Cardiac muscle cell (in vitro differentiated cells and primary cell): Measurements from ENCODE around the gene EAF1. TPM values are rescaled to one million over a fixed set of nuclear protein-coding genes. Genes with fewer than 3 reads are reported as not detected.
"Not testable (repeated sequence)": the region's sequence is repeated elsewhere in the genome, so short reads cannot be mapped to it uniquely, and the experiment has no call there.

Experiments
- DNase-seq, 2 donors: peaks; one replicate each; pipeline versions ENCODE4 v3.0.0 to v3.0.0-alpha.2; 2010 to 2017; ENCODE audit warnings: low read depth in 1 of 2, low spot score in 1 of 2
- H3K27ac ChIP-seq: fragments of 200-600 bp; sonication (generic); 2 replicates; pipeline ENCODE4 v1.5.1; 2016
- H3K27me3 ChIP-seq: fragments of 200-600 bp; sonication (generic); 2 replicates; pipeline ENCODE4 v1.6.0; 2016; ENCODE audit warnings: control low read depth
- H3K36me3 ChIP-seq: fragments of 200-600 bp; sonication (generic); 2 replicates; pipeline ENCODE4 v1.5.1; 2016; ENCODE audit warnings: control low read depth
- H3K4me1 ChIP-seq: fragments of 200-600 bp; sonication (generic); 2 replicates; pipeline ENCODE4 v1.8.1; 2017; ENCODE audit warnings: low read depth, mild to moderate bottlenecking, mixed run types
- H3K4me3 ChIP-seq: fragments of 200-600 bp; sonication (generic); 2 replicates; pipeline ENCODE4 v1.5.1; 2016; ENCODE audit warnings: mild to moderate bottlenecking
- H3K9me3 ChIP-seq: fragments of 200-600 bp; sonication (generic); 2 replicates; pipeline ENCODE4 v1.5.1; 2017; ENCODE audit warnings: low read depth, mild to moderate bottlenecking, control low read depth
- CTCF ChIP-seq: IDR thresholded peaks from 2 replicates; pipeline ENCODE4 v1.5.1; 2012; ENCODE audit warnings: low read depth, mild to moderate bottlenecking, low read length
- polyA plus RNA-seq: library from polyadenylated mRNA; unstranded; fragments of >200 nt; fragmentation: Nextera tagmentation; extraction: Ambion mirVana; gene quantifications from 2 replicates; pipeline ENCODE4 v1.2.1, GENCODE V29; 2016
- total RNA-seq: library from RNA; depleted of rRNA; stranded (reverse); fragments of >200 nt; gene quantifications from 2 replicates; pipeline ENCODE4 v1.2.3, GENCODE V29; 2016

EAF1 gene
- total and polyA plus RNA-seq, 2 experiments from 2014 or later, result 8.7 to 13.2 TPM

GRCh38 chr3:15476378-15476777 lies 49.0 kb downstream of the EAF1 start:
- no peak for TF ChIP-seq CTCF
- no peaks in the 10 kb centered on the region for H3K4me1 ChIP-seq
- no peak overlapping the region for H3K4me3 ChIP-seq
- no peaks in the 10 kb centered on the region for H3K36me3 ChIP-seq
- no peak overlapping the region for H3K27ac ChIP-seq
- H3K27me3 ChIP-seq, result no peaks in the 10 kb centered on the region
- DNase-seq, result peak in 1 of 2 donors; percentile 44
- H3K9me3 ChIP-seq, result no peaks in the 10 kb centered on the region

GRCh38 chr3:15477951-15478639 lies 50.7 kb downstream of the EAF1 start:
- Histone ChIP-seq H3K36me3 (no peaks in the 10 kb centered on the region), H3K9me3 (no peaks in the 10 kb centered on the region), H3K4me1 (no peaks in the 10 kb centered on the region), H3K27ac (no peak overlapping the region), H3K4me3 (no peak overlapping the region), H3K27me3 (no peaks in the 10 kb centered on the region)
- TF ChIP-seq CTCF, result no peak
- DNase-seq, result no peak

- no peak for TF ChIP-seq CTCF
- H3K4me3 ChIP-seq, result no peak overlapping the region
- no peaks in the 10 kb centered on the region for H3K36me3 ChIP-seq
- no peak overlapping the region for H3K27ac ChIP-seq
- H3K27me3 ChIP-seq, result no peaks in the 10 kb centered on the region
- no peaks in the 10 kb centered on the region for H3K4me1 ChIP-seq
- no peak for DNase-seq
- H3K9me3 ChIP-seq, result no peaks in the 10 kb centered on the region
Measured at GRCh38 chr3:15478640-15478979, 51.2 kb downstream of the EAF1 start.

DNA sequence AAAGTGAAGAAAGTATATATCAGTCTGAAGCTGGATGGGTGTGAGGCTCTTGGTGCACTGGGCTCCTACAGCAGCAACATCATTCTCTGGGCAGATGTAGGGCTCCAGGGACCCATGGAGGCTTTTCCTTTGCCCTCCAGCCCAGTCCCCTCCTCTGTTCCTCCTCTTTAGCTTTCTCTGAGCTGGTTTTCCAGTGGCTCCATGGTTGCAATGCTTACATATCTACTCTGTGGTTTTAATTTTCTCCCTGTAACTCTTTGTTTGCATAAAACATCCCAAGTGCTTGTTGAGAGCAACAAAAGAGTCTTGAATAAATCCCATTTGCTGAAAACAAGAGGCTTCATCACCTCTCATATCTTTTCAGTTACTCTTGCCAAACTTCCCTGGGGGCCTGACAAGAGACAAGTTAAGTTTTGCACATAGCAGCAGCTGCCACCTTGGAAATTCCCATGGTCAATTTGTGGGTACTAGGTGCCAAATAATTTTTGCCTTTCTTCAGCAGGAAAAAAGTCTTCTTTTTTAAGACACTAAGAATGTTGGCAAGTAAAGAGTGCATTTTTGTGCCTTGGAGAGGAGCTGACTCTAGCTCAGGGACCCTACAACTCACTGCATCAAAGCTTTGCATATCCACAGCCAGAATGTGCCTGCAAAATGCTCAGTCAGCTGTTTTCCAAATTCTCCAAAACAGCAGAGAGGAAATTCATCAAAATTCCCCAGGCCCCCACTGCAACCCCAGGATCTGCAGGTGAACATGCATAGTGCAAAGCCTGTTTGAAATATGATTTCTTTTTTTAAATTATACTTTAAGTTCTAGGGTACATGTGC lies 52.2 kb downstream of the EAF1 start:
- no peaks in the 10 kb centered on the region for H3K36me3 ChIP-seq

GRCh38 chr3:15484551-15484950 lies 57.2 kb downstream of the EAF1 start:
- not testable (repeated sequence) for H3K27me3 ChIP-seq, H3K4me3 ChIP-seq, H3K27ac ChIP-seq

More for the DNA sequence above, 52.2 kb downstream of the EAF1 start:
- Histone ChIP-seq H3K4me1 (no peaks in the 10 kb centered on the region), H3K27me3 (no peaks in the 10 kb centered on the region), H3K4me3 (no peak overlapping the region), H3K27ac (no peak overlapping the region), H3K9me3 (no peaks in the 10 kb centered on the region)
- no peak for TF ChIP-seq CTCF
- DNase-seq, result peak in 1 of 2 donors; percentile 47

DNA sequence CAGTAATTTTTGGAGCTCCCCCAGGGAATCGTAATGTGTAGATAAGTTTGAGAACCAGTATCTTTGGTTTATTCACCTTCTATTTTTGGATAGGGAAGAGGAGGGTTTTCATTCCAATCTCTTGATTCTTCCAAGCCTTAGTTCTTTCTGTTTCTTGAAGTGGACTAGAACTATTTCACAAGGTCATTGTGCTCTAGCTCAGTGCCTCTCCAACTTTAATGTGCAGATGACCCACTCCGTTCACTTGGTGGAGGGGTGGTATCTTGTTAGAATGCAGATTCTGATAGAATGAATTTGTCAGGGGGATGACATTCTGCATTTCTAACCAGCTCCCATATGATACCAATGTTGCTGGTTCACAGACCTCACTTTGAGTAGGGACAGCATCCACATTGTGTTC lies 58.6 kb downstream of the EAF1 start:
- Histone ChIP-seq H3K9me3 (no peaks in the 10 kb centered on the region), H3K36me3 (no peaks in the 10 kb centered on the region), H3K4me3 (no peak overlapping the region), H3K27me3 (no peaks in the 10 kb centered on the region), H3K4me1 (no peaks in the 10 kb centered on the region), H3K27ac (no peak overlapping the region)
- no peak for TF ChIP-seq CTCF
- DNase-seq, result no peak

More at GRCh38 chr3:15484551-15484950, 57.2 kb downstream of the EAF1 start:
- H3K36me3 ChIP-seq, DNase-seq, H3K9me3 ChIP-seq, H3K4me1 ChIP-seq: not testable (repeated sequence)
